22Rv1 (cell line): ENCODE measurements around the gene DCLK3.
A peak's percentile ranks its signal among the peaks of the same experiment; 100 is the strongest.

Experiments
- H3K27ac ChIP-seq: fragments of 450-650 bp; 2 replicates; pipeline ENCODE4 v1.5.1; 2017
- ZFX ChIP-seq: fragments of 450-650 bp; IDR thresholded peaks from 2 replicates; pipeline ENCODE4 v1.6.1; 2017; ENCODE audit warnings: antibody characterized with exemption, borderline replicate concordance
- TF ChIP-seq, protein P1 (sequence below): fragments of 450-650 bp; IDR thresholded peaks from 2 replicates; pipeline ENCODE4 v1.5.1; 2017; ENCODE audit warnings: mild to moderate bottlenecking

Gene DCLK3

GRCh38 chr3:36743826-36744225 lies 20.5 kb downstream of the DCLK3 start:
- TF ChIP-seq, protein P1, sequence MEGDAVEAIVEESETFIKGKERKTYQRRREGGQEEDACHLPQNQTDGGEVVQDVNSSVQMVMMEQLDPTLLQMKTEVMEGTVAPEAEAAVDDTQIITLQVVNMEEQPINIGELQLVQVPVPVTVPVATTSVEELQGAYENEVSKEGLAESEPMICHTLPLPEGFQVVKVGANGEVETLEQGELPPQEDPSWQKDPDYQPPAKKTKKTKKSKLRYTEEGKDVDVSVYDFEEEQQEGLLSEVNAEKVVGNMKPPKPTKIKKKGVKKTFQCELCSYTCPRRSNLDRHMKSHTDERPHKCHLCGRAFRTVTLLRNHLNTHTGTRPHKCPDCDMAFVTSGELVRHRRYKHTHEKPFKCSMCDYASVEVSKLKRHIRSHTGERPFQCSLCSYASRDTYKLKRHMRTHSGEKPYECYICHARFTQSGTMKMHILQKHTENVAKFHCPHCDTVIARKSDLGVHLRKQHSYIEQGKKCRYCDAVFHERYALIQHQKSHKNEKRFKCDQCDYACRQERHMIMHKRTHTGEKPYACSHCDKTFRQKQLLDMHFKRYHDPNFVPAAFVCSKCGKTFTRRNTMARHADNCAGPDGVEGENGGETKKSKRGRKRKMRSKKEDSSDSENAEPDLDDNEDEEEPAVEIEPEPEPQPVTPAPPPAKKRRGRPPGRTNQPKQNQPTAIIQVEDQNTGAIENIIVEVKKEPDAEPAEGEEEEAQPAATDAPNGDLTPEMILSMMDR: no peak
- TF ChIP-seq ZFX: no peak
- H3K27ac ChIP-seq: no peak overlapping the region

GRCh38 chr3:36741285-36741684 lies 23.1 kb downstream of the DCLK3 start:
- no peak for TF ChIP-seq ZFX
- TF ChIP-seq, protein P1: peak; percentile 29
- no peak overlapping the region for H3K27ac ChIP-seq

GRCh38 chr3:36740787-36741186 lies 23.6 kb downstream of the DCLK3 start:
- no peak overlapping the region for H3K27ac ChIP-seq
- no peak for TF ChIP-seq ZFX
- TF ChIP-seq, protein P1: no peak

DNA sequence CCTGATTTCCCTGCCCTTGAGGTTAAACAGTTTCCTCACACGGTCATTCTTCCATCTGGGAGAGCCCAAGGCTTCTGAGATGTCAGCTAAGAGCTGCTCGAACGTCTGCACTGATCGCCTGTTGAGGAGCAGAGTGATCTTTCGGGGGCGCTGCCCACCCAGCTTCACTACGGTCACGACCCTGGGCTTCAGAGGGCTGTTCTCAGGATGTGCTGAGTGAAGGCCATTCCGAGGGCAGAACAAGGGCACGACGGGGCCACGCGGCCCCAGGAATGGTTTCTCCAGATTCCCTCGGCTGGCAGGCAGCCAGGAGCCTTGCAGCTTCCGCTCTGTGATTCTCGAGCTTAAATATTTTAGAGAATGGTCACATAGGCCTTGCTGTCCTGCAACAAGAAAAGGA lies 25.7 kb downstream of the DCLK3 start:
- H3K27ac ChIP-seq: no peak overlapping the region
- TF ChIP-seq, protein P1: no peak
- no peak for TF ChIP-seq ZFX

DNA sequence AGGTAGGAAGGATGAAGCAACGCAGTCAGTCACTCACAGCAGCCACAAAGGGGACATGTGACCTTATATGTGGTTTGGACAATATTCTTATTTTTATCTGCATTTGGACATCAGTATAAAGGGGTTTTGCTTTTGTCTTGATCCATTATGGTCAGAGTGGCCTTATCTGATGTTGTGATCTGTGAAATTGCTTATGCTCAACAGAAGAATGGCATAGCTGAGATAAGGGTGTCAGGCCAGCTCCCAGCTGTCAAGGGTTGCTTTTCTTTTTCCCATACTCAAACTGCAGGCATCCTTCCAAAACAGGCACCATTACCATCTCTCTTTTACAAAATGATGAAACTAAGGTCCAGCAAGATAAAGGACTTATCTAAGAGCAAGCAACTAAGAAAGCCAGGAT lies 28.1 kb downstream of the DCLK3 start:
- no peak overlapping the region for H3K27ac ChIP-seq
- TF ChIP-seq ZFX: no peak
- TF ChIP-seq, protein P1: no peak

DNA sequence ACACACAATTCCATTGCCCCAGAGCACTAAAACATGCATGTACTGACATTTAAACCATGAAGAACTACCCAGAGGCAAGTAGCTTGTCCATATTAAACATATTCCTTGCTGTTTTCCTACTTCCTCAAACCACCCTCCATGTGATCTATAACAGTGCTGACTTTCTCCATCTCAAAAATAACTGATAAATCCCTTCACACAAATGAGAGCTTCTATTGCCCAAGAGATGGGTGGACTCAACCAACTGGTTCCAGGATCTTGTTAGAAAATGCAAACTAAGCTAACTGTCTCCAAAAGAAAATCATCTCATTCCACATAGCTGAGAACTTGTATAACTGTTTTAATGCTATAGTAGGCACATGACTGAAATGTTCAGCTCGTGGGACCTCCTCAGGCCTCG lies 29.6 kb downstream of the DCLK3 start:
- no peak for TF ChIP-seq ZFX
- TF ChIP-seq, protein P1: no peak
- H3K27ac ChIP-seq: no peak overlapping the region

GRCh38 chr3:36733723-36734122 lies 30.6 kb downstream of the DCLK3 start:
- no peak for TF ChIP-seq ZFX
- TF ChIP-seq, protein P1: no peak

More at GRCh38 chr3:36733723-36734122, 30.6 kb downstream of the DCLK3 start:
- no peak overlapping the region for H3K27ac ChIP-seq
